Liver (tissue), 2 donors: Measurements from ENCODE around the gene PRR16.

Experiments used
- CTCF ChIP-seq: fragments of 150-350 bp; IDR thresholded peaks from 2 replicates; pipeline ENCODE4 v1.5.1; 2017; ENCODE audit warnings: improper control_type of control experiment, low read depth, low read length; ENCODE audit not compliant: missing input control
- TF ChIP-seq, protein P1 (sequence below): IDR thresholded peaks from 2 replicates; pipeline ENCODE4 v1.6.1; 2016; ENCODE audit warnings: antibody characterized with exemption
- donor health status: healthy.

GRCh38 chr5:120640778-120641177 lies 176.7 kb downstream of the PRR16 start:
- no peak for TF ChIP-seq CTCF
- TF ChIP-seq, protein P1, sequence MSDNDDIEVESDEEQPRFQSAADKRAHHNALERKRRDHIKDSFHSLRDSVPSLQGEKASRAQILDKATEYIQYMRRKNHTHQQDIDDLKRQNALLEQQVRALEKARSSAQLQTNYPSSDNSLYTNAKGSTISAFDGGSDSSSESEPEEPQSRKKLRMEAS: no peak
